Ovary (tissue), 3 donors: Measurements from ENCODE around the gene LGALS7.
"Not testable (repeated sequence)": the region's sequence is repeated elsewhere in the genome, so short reads cannot be mapped to it uniquely, and the experiment has no call there.

Experiments used
- CTCF ChIP-seq, 3 donors: fragments of 450-650 bp in 2 of 3; fragments of 200-600 bp in 1 of 3; IDR thresholded peaks; one replicate each; pipeline versions ENCODE4 v1.5.1 to v1.8.0; 2016 to 2022; ENCODE audit warnings: antibody characterized with exemption in 3 of 3, mild to moderate bottlenecking in 1 of 3
- POLR2A ChIP-seq: fragments of 450-650 bp; IDR thresholded peaks from one replicate; pipeline ENCODE4 v1.6.1; 2017; ENCODE audit warnings: antibody characterized with exemption, mild to moderate bottlenecking, moderate library complexity
- donor health status: DM: no; HTN: no; CAD: no.

GRCh38 chr19:38821230-38821825 is 48.0 kb upstream of the LGALS7 start:
- not testable (repeated sequence) for TF ChIP-seq CTCF (IDR thresholded peaks at IDR 0.05); POLR2A
